Measurements from ENCODE around the gene CATSPERZ. TPM values are rescaled to one million over a fixed set of nuclear protein-coding genes. Genes with fewer than 3 reads are reported as not detected.

The CATSPERZ gene
- total RNA-seq, 1 donor from 2014 or later: not detected

DNA sequence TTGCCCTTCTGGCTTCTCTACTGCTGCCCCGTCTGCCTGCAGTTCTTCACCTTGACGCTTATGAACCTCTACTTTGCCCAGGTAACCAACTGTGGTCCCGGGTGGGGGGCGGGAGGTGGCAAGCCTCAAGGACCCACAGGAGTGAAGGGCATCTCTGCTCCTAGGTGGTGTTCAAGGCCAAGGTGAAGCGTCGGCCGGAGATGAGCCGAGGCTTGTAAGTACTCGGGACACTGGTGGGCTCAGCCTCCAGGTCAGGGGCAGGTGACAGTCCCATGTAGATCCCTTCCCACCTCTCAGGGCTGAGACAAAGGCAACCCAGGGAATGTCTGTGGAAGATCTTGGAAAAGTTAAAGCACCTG lies 13.4 kb upstream of the CATSPERZ start:
- TF ChIP-seq, protein P1, sequence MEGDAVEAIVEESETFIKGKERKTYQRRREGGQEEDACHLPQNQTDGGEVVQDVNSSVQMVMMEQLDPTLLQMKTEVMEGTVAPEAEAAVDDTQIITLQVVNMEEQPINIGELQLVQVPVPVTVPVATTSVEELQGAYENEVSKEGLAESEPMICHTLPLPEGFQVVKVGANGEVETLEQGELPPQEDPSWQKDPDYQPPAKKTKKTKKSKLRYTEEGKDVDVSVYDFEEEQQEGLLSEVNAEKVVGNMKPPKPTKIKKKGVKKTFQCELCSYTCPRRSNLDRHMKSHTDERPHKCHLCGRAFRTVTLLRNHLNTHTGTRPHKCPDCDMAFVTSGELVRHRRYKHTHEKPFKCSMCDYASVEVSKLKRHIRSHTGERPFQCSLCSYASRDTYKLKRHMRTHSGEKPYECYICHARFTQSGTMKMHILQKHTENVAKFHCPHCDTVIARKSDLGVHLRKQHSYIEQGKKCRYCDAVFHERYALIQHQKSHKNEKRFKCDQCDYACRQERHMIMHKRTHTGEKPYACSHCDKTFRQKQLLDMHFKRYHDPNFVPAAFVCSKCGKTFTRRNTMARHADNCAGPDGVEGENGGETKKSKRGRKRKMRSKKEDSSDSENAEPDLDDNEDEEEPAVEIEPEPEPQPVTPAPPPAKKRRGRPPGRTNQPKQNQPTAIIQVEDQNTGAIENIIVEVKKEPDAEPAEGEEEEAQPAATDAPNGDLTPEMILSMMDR (IDR thresholded peaks at IDR 0.05): no peak
- Histone ChIP-seq H3K4me1 (peaks cover 25% of the 10 kb centered on the region), H3K27ac (no peak overlapping the region), H3K4me3 (no peak overlapping the region), H3K36me3 (peaks cover 9% of the 10 kb centered on the region), H3K9me3 (no peaks in the 10 kb centered on the region), H3K27me3 (peaks cover 13% of the 10 kb centered on the region)
- intact Hi-C loops (cut with DNase I): no loop called here
- ATAC-seq (no peak), DNase-seq (no peak)

DNA sequence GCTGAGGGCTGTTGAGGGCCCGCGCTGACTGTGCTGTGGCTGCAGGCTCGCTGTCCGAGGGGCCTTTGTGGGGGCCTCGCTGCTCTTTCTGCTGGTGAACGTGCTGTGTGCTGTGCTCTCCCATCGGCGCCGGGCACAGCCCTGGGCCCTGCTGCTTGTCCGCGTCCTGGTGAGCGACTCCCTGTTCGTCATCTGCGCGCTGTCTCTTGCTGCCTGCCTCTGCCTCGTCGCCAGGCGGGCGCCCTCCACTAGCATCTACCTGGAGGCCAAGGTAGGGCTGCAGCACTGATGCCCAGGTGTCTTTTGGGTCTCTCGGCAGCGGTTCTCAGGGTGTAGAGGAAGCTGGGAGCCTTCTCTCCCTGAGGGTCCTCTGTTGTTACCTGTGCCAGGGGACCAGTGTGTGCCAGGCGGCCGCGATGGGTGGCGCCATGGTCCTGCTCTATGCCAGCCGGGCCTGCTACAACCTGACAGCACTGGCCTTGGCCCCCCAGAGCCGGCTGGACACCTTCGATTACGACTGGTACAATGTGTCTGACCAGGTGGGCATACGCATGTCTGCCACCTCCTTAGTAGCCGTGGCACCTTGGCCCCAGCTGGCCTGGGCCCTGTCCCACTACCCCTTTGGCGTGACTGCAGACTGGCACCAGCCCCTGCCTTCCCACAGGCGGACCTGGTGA lies 12.3 kb upstream of the CATSPERZ start:
- intact Hi-C loops (cut with DNase I): no loop called here
- no peak for DNase-seq
- no peaks in the 10 kb centered on the region for H3K36me3 ChIP-seq
- no peak for ATAC-seq
- peaks cover 23% of the 10 kb centered on the region for H3K4me1 ChIP-seq
- H3K4me3 ChIP-seq: no peak overlapping the region
- TF ChIP-seq, protein P1 (IDR thresholded peaks at IDR 0.05): no peak
- H3K9me3 ChIP-seq: no peaks in the 10 kb centered on the region
- H3K27me3 ChIP-seq: peaks cover 24% of the 10 kb centered on the region
- no peak overlapping the region for H3K27ac ChIP-seq

DNA sequence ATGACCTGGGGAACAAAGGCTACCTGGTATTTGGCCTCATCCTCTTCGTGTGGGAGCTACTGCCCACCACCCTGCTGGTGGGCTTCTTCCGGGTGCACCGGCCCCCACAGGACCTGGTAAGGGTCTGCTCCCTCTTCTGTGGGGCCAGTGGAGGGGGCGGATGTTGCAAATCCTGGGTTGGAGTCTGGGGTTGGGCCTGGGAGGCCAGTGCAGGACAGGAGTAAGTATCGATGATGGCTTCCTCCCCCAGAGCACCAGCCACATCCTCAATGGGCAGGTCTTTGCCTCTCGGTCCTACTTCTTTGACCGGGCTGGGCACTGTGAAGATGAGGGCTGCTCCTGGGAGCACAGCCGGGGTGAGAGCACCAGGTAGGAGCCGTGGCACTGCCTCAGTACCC lies 11.8 kb upstream of the CATSPERZ start:
- Histone ChIP-seq H3K36me3 (no peaks in the 10 kb centered on the region), H3K4me1 (peaks cover 18% of the 10 kb centered on the region), H3K4me3 (no peak overlapping the region), H3K27me3 (peaks cover 29% of the 10 kb centered on the region), H3K9me3 (no peaks in the 10 kb centered on the region), H3K27ac (no peak overlapping the region)
- intact Hi-C loops (cut with DNase I): no loop called here
- TF ChIP-seq, protein P1 (IDR thresholded peaks at IDR 0.05): no peak
- no peak for DNase-seq
- ATAC-seq: no peak

DNA sequence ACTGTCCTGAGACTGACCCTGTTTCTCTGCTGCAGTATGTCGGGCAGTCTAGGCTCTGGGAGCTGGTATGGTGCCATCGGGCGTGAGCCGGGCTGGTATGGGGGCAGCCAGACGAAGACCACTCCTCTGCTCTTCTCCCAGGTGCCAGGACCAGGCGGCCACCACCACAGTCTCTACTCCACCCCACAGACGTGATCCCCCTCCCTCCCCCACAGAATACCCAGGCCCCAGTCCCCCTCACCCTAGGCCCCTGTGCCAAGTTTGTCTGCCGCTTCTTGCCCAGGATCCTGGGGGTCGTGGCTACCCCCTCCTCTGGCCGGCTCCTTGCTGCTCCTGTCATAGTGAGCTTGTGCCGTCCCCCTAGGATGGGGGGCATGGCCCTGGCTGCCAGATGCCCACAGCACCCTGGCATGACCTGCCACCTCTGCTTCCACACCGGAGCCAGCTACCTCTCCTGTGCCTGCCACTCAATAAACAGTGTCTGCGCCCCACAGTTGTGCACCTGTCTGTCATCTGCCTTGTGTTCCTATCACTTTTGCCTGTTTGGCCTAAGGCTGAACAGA lies 11.1 kb upstream of the CATSPERZ start:
- intact Hi-C loops (cut with DNase I): no loop called here
- no peak overlapping the region for H3K27ac ChIP-seq
- TF ChIP-seq, protein P1 (IDR thresholded peaks at IDR 0.05): no peak

DNA sequence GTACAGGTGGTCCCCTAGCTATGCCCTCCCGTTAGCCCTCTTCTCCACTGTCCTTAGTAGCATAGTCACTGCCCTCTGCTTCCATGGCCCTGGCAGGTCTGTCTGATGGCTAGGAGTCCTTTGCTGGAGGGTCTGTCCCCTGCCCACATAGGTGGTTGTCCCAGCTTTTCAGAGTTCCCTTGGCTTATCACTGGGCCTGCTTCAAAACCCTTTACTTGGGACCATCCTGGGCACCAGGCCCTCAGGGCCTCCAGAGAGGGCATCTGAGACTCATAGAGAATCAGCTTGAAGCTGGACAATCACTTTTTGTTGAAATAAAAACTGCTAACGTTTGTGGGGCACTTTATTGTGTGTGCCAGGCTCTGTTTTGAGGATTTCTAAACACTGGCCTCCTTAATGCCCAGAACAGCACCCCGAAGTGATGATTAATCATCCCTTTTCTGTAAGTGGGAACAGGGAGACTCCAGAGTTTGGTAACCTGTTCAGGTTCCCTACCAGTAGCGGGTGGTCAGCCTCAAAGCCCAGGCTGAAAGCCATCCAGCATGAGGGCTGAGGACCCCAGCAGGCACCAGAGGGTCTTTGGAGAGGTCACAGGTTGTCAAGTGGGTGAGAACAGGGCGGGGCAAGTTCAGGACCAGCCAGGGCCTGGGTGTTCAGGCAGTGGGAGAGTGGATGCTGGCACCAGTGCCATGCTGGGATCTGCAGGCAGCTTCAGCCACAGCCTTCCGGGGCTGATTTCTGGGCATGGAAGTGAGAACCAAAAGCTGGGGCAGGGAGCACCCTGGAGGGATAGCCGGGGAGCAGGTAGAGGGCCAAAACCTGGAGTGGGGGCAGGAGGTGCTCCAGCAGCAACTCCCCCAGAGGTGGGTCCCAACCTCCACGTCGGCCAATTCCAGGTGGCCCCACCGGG lies 9.6 kb upstream of the CATSPERZ start:
- intact Hi-C loops (cut with DNase I): no loop called here
- no peaks in the 10 kb centered on the region for H3K9me3 ChIP-seq
- H3K4me3 ChIP-seq: no peak overlapping the region
- no peak overlapping the region for H3K27ac ChIP-seq
- H3K27me3 ChIP-seq: peaks cover 44% of the 10 kb centered on the region
- no peaks in the 10 kb centered on the region for H3K36me3 ChIP-seq
- TF ChIP-seq, protein P1 (IDR thresholded peaks at IDR 0.05): no peak
- ATAC-seq (no peak), DNase-seq (no peak)
- peaks cover 8% of the 10 kb centered on the region for H3K4me1 ChIP-seq

More for the DNA sequence above, 11.1 kb upstream of the CATSPERZ start:
- H3K36me3 ChIP-seq: no peaks in the 10 kb centered on the region
- DNase-seq: no peak
- peaks cover 31% of the 10 kb centered on the region for H3K27me3 ChIP-seq
- H3K4me1 ChIP-seq: peaks cover 11% of the 10 kb centered on the region
- no peaks in the 10 kb centered on the region for H3K9me3 ChIP-seq
- no peak for ATAC-seq
- H3K4me3 ChIP-seq: no peak overlapping the region
